Dermis blood vessel endothelial cell (primary cell): ENCODE data around the gene FAM120A. TPM values are rescaled to one million over a fixed set of nuclear protein-coding genes. Genes with fewer than 3 reads are reported as not detected.

Experiments
- DNase-seq: peaks from one replicate; pipeline ENCODE4 v3.0.0; 2010
- total RNA-seq: library from RNA; depleted of rRNA; stranded (reverse); fragments of >200 nt; gene quantifications from 2 replicates; pipeline ENCODE4 v1.2.3, GENCODE V29; 2014

FAM120A gene
- total RNA-seq, 1 donor from 2014 or later = 86.4 TPM

DNA sequence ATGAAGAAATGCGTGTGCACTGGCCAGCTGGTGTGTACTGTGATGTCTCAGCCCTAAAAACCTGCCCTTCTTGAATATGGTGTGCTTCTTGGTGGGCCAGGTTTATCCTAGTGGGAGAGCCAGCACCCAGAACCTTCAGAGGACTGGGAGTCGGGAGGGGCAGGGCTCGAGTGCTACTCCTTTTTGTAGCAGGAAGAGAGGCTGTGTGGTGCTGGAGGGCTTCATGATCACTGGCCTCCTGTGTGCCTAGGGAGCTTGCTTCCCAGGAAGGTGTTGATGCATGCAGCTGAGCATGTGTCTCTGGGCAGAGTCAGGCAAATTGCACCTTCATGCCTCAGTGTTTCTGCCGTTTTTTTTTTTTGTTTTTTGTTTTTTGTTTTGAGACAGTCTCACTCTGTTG, 144.9 kb downstream of the FAM120A start:
- DNase-seq = no peak

DNA sequence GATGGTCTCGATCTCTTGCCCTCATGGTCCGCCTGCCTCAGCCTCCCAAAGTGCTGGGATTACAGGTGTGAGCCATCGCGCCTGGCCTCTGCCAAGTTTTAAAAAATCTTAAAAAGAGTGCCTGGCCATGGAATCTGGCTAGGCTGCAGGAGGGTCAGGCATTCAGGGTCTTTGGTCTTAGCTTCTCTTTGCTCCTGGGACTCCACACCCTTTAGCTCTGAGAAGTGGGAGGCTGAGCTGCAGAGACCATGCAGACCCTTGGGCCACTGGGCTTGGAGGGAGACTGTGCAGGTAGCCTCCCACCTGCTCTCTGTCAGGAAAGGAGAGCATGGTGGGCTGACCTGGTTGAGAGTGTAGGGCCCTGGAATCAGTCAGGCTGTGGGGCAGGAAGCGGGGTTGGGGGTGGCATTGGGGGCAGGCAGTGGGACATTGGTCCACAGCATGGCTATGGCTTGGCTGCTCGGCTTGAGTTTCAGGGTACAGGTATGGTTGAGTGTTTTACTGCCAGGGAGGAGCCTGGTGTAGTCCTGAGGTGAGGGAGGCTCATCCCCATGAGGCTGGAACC, 145.7 kb downstream of the FAM120A start:
- no peak for DNase-seq

DNA sequence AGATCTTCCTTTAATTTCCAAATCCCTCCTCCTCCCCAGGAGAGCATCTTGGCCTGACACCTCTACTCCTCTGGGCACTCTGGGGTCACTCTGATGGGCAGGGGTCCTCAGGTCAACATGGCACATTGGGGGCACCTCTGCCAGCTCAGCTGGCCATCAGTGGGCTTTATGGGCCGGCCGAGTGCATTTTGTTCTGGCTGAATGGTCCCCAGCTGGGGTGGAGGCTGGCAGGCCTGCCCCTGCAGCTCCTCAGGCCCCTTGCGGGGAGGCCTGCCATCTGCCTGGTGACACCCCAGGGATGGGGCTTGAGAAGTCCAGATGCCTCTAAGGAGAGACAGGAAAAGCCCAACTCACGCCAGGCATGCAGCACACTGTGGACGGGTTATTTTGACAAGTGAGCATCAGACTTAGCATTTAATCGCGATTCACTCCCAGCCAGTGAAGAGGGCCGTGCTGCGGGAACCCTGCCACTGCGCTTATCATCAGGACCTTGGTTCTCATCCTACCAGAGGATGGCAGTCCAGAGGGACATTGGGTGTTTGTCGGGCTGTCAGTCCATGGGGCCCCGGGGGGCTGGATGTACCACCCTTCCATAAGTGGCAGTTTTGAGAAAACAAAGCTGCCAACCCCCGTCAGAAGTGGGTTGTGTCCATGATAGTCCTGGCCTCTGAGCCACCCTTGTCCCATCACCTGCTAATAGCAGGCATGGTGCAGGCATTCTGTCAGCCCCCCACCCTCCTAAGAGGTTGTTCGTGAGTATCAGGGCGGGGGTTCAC, 146.6 kb downstream of the FAM120A start:
- no peak for DNase-seq

DNA sequence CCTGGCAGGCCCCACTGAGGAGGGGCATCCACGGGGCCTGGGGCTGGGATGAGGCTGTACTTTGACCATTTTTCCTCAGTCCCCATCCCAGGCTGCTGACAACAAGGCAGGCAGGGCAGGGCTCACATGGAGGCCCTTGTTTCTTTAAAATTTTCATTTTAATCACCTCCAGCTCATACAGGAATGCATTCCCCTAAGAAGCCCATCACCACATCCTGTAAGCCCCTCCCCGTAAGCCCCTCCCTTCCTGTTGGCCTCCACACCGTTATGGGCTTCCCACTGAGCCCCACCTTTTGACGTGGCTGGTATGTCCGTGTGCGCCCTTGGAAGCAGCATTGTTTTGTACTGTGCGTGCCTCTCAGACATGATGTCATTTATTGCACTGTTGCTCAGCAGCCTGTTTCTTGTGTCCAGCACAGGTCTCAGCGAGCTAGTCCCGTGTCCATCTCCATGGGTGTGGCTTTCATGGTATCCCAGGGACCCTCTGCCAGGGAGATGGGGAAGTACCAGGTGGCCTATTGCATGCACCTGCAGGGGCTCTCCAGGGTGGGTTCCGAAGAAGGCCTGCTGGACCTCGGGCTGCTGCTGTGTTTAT, 147.3 kb downstream of the FAM120A start:
- peak; percentile 65 for DNase-seq

DNA sequence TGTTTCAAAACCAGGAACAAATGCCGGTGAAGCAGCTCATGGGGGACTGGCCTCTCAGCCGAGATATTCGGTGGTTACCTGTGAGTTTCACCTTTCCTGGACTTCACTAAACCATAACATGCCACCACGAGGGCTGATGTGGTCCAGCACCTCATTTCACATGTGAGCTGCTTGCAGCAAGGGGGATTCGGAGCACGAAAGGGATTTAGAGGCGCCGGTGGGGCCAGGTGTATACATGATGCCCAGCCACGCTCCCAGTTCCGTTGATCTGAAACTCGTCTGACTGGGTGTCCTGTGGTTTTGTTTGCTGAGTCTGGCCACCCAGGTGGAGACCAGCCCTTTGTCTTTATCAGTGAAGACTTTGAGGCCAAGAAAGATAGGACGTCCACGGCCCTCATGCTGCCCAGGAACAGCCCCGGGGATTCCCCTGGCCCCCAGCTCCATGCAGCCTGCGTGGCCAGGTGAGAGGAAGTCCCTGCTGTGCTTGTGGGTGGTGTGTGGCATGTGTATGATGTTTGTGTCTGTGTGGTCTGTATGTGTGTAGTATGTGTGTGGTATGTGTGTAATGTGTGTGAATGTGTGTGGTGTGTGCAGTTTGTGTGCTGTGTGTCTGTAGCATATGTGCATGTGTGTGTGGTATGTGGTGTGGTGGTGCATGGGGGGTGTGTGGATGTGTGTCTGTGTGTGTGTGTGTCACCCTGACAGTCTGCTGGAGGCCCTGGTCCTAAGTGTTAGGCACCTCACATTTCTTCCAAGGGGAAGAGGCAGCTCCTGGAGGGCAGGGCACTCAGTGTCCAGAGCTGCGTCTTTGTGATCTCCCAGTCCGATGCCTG, 148.3 kb downstream of the FAM120A start:
- DNase-seq = no peak

DNA sequence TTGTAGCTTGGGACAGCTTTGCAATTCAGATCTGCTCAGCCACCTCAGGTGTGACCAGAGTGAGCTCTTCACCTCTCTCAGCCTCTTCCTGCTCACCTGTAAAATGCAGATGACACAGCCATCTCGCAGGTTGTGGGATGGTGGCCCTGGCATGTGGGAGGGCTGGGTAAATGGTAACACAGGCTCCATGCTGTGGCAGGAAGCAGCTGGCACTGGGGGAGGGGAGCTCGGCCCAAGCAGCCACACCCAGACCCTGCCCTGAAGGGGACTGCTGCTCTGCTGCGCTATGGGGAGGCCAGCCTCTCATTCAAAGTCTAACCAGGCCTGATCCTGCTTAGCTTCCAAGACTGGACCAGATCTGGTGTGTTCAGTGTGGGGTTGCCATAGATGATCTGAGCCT, 149.0 kb downstream of the FAM120A start:
- DNase-seq = no peak

DNA sequence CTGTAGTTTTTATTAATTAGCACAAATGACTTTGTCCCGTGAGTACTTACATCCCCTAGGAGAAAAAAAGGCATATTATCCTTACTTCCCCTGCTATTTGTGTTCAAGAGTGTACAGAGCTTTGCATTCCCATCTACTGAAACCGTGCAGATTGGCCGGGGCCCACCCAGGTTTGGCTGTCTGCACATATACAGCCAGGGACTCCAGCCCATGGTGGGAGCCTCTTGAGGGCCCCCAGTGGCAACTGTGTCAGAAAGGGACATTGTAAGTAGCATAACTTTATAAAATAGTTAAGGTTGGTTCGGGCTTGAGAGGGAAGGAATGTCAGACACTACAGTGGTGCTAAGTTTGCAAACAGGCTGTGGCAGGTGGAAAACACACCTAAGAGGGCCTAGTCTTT, 149.6 kb downstream of the FAM120A start:
- no peak for DNase-seq

DNA sequence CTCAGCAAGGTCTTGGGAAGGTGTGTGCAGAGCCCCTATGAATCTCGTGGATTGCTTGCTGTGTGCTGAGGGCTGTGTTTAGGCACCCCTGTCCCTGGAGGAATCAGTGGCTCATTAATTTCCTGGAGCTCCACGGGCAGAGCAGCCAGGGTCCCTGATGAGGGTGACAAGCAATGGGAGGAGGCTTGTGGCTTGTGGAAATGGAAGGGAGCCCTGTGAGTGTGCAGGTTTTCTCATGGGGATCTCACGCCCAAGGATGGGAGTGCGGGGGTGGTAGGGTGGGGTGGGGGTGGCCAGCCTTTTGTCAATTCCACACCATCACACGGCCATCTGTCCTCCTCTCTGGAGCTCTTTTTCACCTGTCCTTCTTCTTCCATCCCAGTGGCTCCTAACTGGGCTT, 150.2 kb downstream of the FAM120A start:
- DNase-seq = no peak

DNA sequence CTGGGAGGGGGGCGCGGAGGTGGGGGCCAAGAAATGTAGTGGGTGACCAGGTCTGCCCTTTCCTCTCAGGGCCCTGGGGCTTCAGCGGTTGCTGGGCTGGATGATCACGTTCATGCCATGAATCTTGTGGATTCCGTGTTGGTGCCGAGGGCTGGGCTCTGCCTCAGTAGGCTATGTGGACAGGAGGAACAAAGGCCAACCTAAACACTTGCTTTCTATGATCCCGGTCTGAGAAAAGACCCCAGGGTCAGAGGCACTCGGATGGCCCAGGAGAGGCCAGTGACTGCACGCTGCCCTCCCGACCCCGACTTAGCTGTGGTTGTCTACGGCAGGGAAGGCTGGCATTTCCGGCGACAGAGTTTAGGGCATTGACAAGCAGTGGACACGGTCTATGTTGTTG, 151.5 kb downstream of the FAM120A start:
- DNase-seq = no peak

DNA sequence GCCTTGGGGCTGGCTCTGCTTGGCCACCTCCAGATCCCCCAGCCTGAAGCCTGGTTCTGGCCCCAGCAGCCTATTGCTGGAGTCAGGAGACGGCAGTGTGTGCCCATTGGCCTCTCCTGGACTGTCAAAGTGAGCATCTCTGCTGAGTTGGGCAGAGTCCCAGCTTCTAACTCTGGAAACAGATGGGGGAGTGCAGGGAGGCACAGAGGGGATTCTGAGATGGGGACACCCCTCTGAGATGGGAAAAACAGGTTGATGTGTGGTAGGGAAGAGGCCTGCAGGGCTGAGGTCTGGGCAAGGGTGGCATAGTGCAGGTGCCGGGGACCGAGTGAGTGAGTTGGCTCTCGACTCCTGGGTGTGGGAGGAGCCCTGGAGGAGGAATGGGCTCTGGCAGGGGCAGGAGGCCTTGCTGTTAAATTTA, 152.4 kb downstream of the FAM120A start:
- no peak for DNase-seq

DNA sequence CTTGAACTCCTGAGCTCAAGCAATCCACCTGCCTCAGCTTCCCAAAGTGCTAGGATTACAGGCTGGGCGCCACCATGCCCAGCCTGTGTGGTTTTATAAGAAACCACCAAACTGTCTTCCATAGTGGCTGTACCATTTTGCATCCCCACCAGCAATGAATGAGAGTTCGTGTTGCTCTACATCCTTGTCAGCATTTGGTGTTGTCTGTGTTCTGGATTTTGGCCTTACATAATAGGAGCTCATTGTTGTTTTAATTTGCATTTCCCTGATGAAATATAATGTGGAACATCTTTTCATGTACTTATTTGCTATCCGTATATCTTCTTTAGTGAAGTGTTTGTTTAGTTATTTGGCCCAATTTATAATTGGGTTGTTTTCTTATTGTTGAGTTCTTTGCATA, 154.7 kb downstream of the FAM120A start:
- no peak for DNase-seq

DNA sequence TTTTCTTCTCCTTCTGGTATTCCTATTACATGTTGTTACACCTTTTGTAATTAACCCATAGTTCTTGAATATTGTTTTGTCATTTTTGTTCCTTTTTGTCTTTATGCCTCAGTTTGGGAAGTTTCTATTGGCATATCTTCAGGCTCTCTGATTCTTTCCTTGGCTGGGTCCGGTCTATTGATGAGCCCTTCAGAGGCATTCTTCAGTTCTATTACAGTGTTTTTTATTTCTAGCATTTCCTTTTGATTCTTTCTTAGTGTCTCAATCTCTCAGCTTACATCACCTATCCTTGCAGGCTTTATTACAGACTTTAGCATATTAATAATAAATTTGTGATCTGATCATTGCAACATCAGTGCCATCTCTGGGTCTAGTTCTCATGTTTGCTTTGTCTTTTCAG, 158.7 kb downstream of the FAM120A start:
- no peak for DNase-seq

DNA sequence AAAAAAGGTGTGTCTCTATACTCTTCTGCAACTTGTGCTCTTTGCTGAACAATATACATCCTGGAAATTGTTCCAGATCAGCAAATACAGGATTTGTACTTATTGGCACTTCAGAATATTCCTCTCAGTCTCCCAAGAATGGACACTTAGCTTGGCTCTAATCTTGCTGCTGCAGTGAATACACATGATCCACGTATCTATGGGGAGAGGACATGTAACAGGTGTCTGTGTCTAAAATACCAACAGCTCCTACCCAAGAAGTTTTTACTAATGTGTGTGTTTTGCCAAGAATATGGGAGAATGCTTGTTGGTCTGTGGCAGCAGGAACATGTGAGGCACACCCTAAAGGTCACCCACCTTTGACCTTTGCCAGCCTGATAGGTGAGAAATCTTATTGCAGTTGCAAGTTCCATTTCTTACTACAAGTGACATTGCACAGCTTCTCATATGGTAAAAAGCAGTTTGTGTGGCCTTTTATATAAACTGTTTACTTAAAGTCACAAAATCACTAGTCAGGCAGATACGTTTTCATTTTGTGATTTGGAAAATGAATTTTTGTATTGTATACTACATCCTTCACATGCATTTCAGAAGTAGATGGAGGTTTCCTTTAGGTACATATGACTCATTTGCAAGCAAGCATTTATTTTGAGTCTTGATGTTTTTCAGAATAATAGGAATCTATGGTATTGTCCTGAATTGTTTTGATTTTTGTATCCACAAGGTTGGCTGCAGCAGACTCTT, 160.7 kb downstream of the FAM120A start:
- peak; percentile 25 for DNase-seq

DNA sequence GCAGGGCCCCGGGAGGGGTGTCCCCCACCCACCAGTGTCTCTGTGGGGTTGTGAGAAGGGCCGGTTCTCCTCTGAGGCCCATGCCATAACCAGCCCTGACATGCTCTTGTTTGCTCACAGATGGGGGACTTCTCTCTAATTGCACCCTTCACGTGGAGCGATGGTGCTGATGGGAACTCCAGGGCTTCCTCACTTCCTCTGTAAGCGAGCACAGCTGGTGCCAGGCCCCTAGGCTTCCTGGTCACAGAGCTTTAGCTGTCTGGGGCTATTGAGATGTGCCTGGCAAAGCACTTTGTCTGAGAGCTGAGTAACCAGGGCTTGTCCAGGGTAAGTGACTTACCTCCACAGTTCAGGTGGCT, 161.3 kb downstream of the FAM120A start:
- peak; percentile 59 for DNase-seq

DNA sequence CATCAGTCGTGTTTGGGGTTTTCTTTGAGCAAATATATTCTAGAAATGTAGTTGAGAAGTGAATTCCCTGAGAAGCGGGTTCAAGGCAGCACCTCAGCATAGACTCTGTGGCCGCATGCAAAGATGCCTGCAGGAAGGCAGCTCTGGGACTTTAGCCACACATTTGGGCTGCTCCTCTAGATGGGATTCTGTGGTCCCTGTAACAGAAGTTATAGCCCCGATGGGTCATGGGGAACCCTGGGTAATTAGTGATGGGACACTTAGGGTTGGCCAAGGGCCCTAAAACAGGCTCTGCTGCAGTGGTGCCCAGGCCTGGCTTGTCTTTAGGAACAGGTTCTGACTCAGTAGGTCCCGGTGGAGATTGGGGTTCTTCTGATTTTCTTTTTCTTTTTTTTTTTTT, 161.7 kb downstream of the FAM120A start:
- DNase-seq = no peak

DNA sequence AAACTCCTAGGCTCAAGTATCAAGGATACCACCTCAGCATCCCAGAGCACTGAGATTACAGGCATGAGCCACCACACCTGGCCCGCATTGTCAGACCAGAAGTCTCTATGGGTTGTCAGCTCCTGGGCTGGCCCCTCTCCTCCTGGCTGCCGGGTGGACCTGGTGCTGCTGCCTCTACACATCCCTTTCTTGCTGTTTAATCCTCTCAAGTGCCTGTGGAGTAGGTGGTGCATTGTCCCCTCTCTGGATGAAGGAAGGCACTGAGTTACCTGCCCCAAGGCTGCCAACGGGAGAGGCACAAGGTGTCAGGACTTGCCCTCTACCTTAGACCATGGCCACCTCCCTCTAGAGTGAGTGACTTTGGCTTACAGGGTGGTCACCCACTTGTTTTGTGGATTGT, 162.3 kb downstream of the FAM120A start:
- DNase-seq = no peak

DNA sequence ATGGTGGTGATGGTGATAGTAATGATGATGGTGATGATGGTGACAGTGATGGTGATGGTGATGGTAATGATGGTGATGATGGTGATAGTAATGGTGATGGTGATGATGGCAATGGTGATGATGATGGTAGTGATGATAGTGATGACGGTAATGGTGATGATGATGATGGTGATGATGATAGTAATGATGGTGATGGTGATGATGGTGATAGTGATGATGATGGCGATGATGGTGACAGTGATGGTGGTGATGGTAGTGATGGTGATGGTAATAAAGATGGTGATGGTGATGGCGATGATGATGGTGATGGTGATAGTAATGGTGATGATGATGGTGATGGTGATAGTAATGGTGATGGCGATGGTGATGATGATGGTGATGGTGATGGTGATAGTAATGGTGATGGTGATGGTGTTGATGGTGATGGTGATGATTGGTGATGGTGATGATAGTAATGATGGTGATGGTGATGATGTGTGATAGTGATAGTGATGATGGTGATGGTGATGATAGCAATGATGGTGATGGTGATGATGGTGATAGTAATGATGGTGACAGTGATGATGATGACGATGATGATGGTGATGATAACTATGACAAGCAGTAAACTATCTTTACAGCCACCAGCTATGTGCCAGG, 163.5 kb downstream of the FAM120A start:
- DNase-seq = no peak

Other genes with a start within 250 kb of the FAM120A start
- gene FAM120AOS, start 1.9 kb downstream of the FAM120A start, total RNA-seq = 34.9 and 37.1 TPM in 2 replicates
- 16.0 and 16.3 TPM in 2 replicates for gene PHF2, start 124.9 kb downstream of the FAM120A start, total RNA-seq